Measurements from ENCODE around the gene RALB.

Gene RALB

GRCh38 chr2:120291401-120292311 is 39.0 kb downstream of the RALB start:
- Histone ChIP-seq H3K27me3 (ENCODE audit: insufficient read depth, low read length, poor library complexity) (no peaks in the 10 kb centered on the region), H3K4me1 (ENCODE audit: insufficient read depth, low read length) (peaks cover 12% of the 10 kb centered on the region; the same call in 1 of the 2 replicates), H4K20me1 (ENCODE audit: insufficient read depth, low read length) (no peaks in the 10 kb centered on the region), H3K36me3 (ENCODE audit: insufficient read depth, low read length) (peaks cover 15% of the 10 kb centered on the region), H3K27ac (ENCODE audit: low read length) (no peak overlapping the region), H3K4me2 (ENCODE audit: insufficient read depth, low read length) (no peak overlapping the region), H3K79me2 (ENCODE audit: insufficient read depth, low read length) (no peaks in the 10 kb centered on the region), H3K9ac (ENCODE audit: low read depth, low read length) (no peak overlapping the region), H3K9me3 (ENCODE audit: insufficient read depth, low read length, severe bottlenecking) (no peaks in the 10 kb centered on the region), H2AFZ (ENCODE audit: low read depth, low read length) (no peak overlapping the region), H3K4me3 (ENCODE audit: low read depth in 1 of 2, low read length in 2 of 2) (no peak overlapping the region)
- DNase-seq (peak; percentile 39), ATAC-seq (ENCODE audit: insufficient read depth, low read depth) (peak; percentile 95)
- TF ChIP-seq CTCF (IDR thresholded peaks at IDR 0.05; ENCODE audit: borderline replicate concordance, extremely low read depth, low read length, poor library complexity, severe bottlenecking) (no peak), EZH2 (IDR thresholded peaks at IDR 0.05; ENCODE audit: borderline replicate concordance, low read depth, low read length, severe bottlenecking) (no peak)

- no peaks in the 10 kb centered on the region for H3K79me2 ChIP-seq (ENCODE audit: insufficient read depth, low read length)
- H3K4me2 ChIP-seq (ENCODE audit: insufficient read depth, low read length): no peak overlapping the region
- ATAC-seq (ENCODE audit: insufficient read depth, low read depth) (no peak), DNase-seq (no peak)
- peaks cover 12% of the 10 kb centered on the region; the same call in 1 of the 2 replicates for H3K4me1 ChIP-seq (ENCODE audit: insufficient read depth, low read length)
- H4K20me1 ChIP-seq (ENCODE audit: insufficient read depth, low read length): no peaks in the 10 kb centered on the region
- H3K9me3 ChIP-seq (ENCODE audit: insufficient read depth, low read length, severe bottlenecking): no peaks in the 10 kb centered on the region
- H3K36me3 ChIP-seq (ENCODE audit: insufficient read depth, low read length): peaks cover 15% of the 10 kb centered on the region
- TF ChIP-seq EZH2 (IDR thresholded peaks at IDR 0.05; ENCODE audit: borderline replicate concordance, low read depth, low read length, severe bottlenecking) (no peak), CTCF (IDR thresholded peaks at IDR 0.05; ENCODE audit: borderline replicate concordance, extremely low read depth, low read length, poor library complexity, severe bottlenecking) (no peak)
- no peaks in the 10 kb centered on the region for H3K27me3 ChIP-seq (ENCODE audit: insufficient read depth, low read length, poor library complexity)
- no peak overlapping the region for H3K4me3 ChIP-seq (ENCODE audit: low read depth in 1 of 2, low read length in 2 of 2)
- no peak overlapping the region for H3K27ac ChIP-seq (ENCODE audit: low read length)
- no peak overlapping the region for H3K9ac ChIP-seq (ENCODE audit: low read depth, low read length)
- H2AFZ ChIP-seq (ENCODE audit: low read depth, low read length): no peak overlapping the region
These were observed 40.7 kb downstream of the RALB start for GRCh38 chr2:120293096-120294007.

GRCh38 chr2:120294008-120294340 is 41.3 kb downstream of the RALB start:
- no peaks in the 10 kb centered on the region for H4K20me1 ChIP-seq (ENCODE audit: insufficient read depth, low read length)
- no peaks in the 10 kb centered on the region for H3K27me3 ChIP-seq (ENCODE audit: insufficient read depth, low read length, poor library complexity)
- DNase-seq (no peak), ATAC-seq (ENCODE audit: insufficient read depth, low read depth) (no peak)
- no peaks in the 10 kb centered on the region for H3K9me3 ChIP-seq (ENCODE audit: insufficient read depth, low read length, severe bottlenecking)
- H3K4me2 ChIP-seq (ENCODE audit: insufficient read depth, low read length): no peak overlapping the region
- no peak overlapping the region for H3K27ac ChIP-seq (ENCODE audit: low read length)
- peaks cover 15% of the 10 kb centered on the region for H3K36me3 ChIP-seq (ENCODE audit: insufficient read depth, low read length)
- no peak overlapping the region for H3K9ac ChIP-seq (ENCODE audit: low read depth, low read length)
- H3K4me3 ChIP-seq (ENCODE audit: low read depth in 1 of 2, low read length in 2 of 2): no peak overlapping the region
- TF ChIP-seq CTCF (IDR thresholded peaks at IDR 0.05; ENCODE audit: borderline replicate concordance, extremely low read depth, low read length, poor library complexity, severe bottlenecking) (no peak), EZH2 (IDR thresholded peaks at IDR 0.05; ENCODE audit: borderline replicate concordance, low read depth, low read length, severe bottlenecking) (no peak)
- H3K79me2 ChIP-seq (ENCODE audit: insufficient read depth, low read length): no peaks in the 10 kb centered on the region
- H3K4me1 ChIP-seq (ENCODE audit: insufficient read depth, low read length): peaks cover 12% of the 10 kb centered on the region; the same call in 1 of the 2 replicates
- no peak overlapping the region for H2AFZ ChIP-seq (ENCODE audit: low read depth, low read length)
